Progenitor cell of endocrine pancreas (in vitro differentiated cells): Measurements from ENCODE around the gene ZNF747. TPM values are rescaled to one million over a fixed set of nuclear protein-coding genes. Genes with fewer than 3 reads are reported as not detected.

Experiments used
- DNase-seq: peaks from one replicate; pipeline ENCODE4 v3.0.0; 2021; ENCODE audit warnings: low spot score; ENCODE audit not compliant: unreplicated experiment
- H3K27ac Mint-ChIP-seq: 2 replicates; pipeline ENCODE4 v1.8.0; 2021; ENCODE audit warnings: mild to moderate bottlenecking, moderate library complexity, mixed read lengths
- H3K27me3 Mint-ChIP-seq: 2 replicates; pipeline ENCODE4 v1.8.0; 2021; ENCODE audit warnings: mixed read lengths
- H3K36me3 Mint-ChIP-seq: 2 replicates; pipeline ENCODE4 v1.8.0; 2022; ENCODE audit warnings: mixed read lengths; ENCODE audit not compliant: insufficient read depth
- H3K4me1 Mint-ChIP-seq: 2 replicates; pipeline ENCODE4 v1.8.0; 2021; ENCODE audit warnings: low read depth, mixed read lengths
- H3K4me3 Mint-ChIP-seq: 2 replicates; pipeline ENCODE4 v1.8.0; 2021; ENCODE audit warnings: low read depth, mild to moderate bottlenecking, moderate library complexity, mixed read lengths
- H3K9me3 Mint-ChIP-seq: 2 replicates; pipeline ENCODE4 v1.8.0; 2021; ENCODE audit warnings: low read depth, mixed read lengths
- CTCF ChIP-seq: fragments of 200-600 bp; sonication (generic); IDR thresholded peaks from one replicate; pipeline ENCODE4 v1.5.0; 2021; ENCODE audit warnings: antibody characterized with exemption, mild to moderate bottlenecking; ENCODE audit not compliant: unreplicated experiment
- total RNA-seq: library from RNA; stranded (reverse); gene quantifications from 2 replicates; pipeline ENCODE4 v1.2.1, GENCODE V29; 2021

ZNF747 gene
- total RNA-seq, 1 donor from 2014 or later = 18.1 TPM

GRCh38 chr16:30535106-30535776, 583 bp upstream of the ZNF747 start:
- no peaks in the 10 kb centered on the region for H3K27me3 Mint-ChIP-seq
- no peak for DNase-seq
- H3K9me3 Mint-ChIP-seq = peaks cover 10% of the 10 kb centered on the region
- H3K36me3 Mint-ChIP-seq = peaks cover 49% of the 10 kb centered on the region
- peak overlapping the region; percentile 84 for H3K4me3 Mint-ChIP-seq
- H3K4me1 Mint-ChIP-seq = peaks cover 19% of the 10 kb centered on the region
- TF ChIP-seq CTCF = no peak
- H3K27ac Mint-ChIP-seq = peak overlapping the region; percentile 96

GRCh38 chr16:30533748-30534367, 800 bp downstream of the ZNF747 start:
- H3K27ac Mint-ChIP-seq = peak overlapping the region; percentile 71
- peak overlapping the region; percentile 84 for H3K4me3 Mint-ChIP-seq
- no peaks in the 10 kb centered on the region for H3K27me3 Mint-ChIP-seq
- no peak for TF ChIP-seq CTCF
- H3K4me1 Mint-ChIP-seq = peaks cover 24% of the 10 kb centered on the region
- H3K9me3 Mint-ChIP-seq = peaks cover 10% of the 10 kb centered on the region
- DNase-seq = no peak
- peaks cover 39% of the 10 kb centered on the region for H3K36me3 Mint-ChIP-seq

- Mint-ChIP-seq H3K4me1 (peaks cover 27% of the 10 kb centered on the region), H3K4me3 (peak overlapping the region; percentile 75), H3K36me3 (peaks cover 36% of the 10 kb centered on the region), H3K9me3 (peaks cover 10% of the 10 kb centered on the region), H3K27ac (peak overlapping the region; percentile 98), H3K27me3 (no peaks in the 10 kb centered on the region)
- DNase-seq = no peak
- TF ChIP-seq CTCF = no peak
These were observed 1.5 kb downstream of the ZNF747 start for GRCh38 chr16:30533146-30533522.

GRCh38 chr16:30532285-30533145, 2.1 kb downstream of the ZNF747 start:
- peaks cover 30% of the 10 kb centered on the region for H3K36me3 Mint-ChIP-seq

More at GRCh38 chr16:30532285-30533145, 2.1 kb downstream of the ZNF747 start:
- Mint-ChIP-seq H3K9me3 (peaks cover 6% of the 10 kb centered on the region), H3K4me1 (peaks cover 34% of the 10 kb centered on the region), H3K4me3 (peak overlapping the region; percentile 75), H3K27me3 (no peaks in the 10 kb centered on the region), H3K27ac (peak overlapping the region; percentile 98)
- no peak for TF ChIP-seq CTCF
- no peak for DNase-seq
